HG03354 (cell line): ENCODE data around the gene CLINT1.
"Not testable (repeated sequence)": the region's sequence is repeated elsewhere in the genome, so short reads cannot be mapped to it uniquely, and the experiment has no call there.

Experiments used
- ATAC-seq: cut with Tn5 transposase; IDR thresholded peaks from one replicate; pipeline ENCODE4 v1.9.1; 2021; ENCODE audit warnings: mild to moderate bottlenecking; ENCODE audit not compliant: unreplicated experiment, poor library complexity, severe bottlenecking

CLINT1 gene

DNA sequence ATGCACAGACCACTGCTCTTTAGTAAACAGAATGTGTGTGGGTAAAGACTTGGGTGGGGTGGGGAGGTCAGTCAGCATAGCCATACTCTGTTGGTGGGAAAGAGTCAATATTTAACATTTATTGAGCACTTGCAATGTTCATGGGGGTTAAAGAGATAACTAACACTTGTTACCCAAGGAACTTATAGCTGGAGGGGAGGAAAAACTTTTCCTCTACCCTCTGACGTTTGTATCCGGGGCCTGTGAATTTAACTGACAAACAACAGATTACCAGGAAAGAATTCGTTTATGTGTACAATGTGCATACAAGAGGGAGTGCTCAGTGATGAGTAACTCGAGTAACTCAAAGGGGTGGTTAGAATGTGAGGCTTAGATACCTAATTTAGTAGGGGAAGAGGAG lies 6.8 kb upstream of the CLINT1 start:
- ATAC-seq: no peak

GRCh38 chr5:157864067-157864466 lies 5.1 kb upstream of the CLINT1 start:
- no peak for ATAC-seq

DNA sequence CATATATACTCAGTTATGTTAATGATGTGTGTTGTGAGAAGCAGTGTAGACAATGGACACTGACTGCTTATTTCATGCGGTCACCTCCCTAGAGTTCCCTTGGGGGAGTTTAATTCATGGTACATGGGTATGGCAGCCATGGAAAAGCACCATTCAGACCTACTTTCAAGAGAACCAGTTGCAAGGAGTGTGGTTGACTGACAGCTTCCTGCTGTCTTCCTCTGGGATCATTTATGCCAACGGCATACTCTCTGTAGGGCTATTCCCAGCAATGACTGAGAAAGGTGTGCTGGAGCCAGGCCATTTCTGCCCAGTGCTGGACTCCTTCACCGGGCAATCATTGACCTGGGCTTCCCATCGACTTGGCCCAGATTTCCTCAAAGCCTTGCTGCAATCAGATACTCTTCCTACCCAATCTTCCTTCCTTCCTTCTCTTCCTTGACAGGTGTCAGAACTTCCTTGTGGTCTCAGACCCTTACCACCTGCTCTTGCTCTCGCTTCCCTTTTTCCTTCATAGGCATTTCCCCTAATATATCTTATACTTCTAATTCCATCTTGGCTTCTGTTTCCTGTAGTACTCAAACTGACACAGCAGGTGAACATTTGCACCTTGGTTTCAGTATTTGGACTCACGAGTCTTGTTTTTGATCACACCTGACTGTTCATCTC lies 3.4 kb upstream of the CLINT1 start:
- no peak for ATAC-seq

DNA sequence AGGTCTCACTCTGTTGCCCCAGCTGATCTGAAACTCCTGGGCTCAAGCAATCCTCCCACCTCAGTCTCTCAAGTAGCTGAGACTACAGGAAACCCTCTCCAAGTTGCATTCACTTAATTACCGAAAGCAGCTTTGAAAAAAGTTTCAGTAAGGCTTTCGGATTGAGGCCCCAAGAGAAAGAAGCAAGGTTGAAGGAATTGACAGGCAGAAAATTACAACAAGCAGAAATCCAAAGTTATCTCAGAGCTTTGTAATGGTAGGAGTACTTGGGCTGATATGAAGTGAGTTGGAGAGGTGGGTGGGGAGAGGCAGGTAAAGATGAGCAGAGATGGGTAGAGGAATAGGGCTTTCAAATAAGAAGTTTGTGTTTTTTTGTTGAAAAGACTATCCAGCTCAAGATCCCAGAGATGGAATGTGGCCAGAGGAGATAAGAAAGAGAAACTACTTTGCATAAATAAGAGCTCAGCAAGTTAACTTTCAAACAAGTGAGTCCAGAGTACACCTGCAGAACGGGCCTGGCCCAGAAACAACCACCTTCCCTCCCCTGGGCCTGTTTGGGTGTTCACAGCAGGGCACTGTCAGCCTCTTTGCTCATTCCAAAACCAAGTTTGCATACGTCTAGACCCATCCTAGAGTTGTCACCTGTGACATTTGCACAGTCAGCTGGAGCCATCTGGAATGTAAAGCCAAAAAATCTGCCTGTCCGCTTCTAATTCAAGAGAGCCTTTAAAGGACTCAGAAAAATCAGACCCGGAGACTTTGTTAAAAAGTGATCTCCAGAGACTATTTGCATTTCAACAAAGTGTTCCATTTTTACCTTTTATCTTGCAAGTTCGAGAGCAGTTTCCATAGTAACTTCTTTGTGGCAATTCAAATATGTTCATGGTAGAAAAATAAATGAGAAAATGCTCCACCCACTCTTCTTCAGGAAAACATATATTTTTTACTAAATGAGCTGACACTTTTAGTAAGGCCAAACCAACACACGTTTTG lies 2.2 kb upstream of the CLINT1 start:
- ATAC-seq: peak; percentile 82

- no peak for ATAC-seq
Observed at GRCh38 chr5:157859227-157859575, 256 bp upstream of the CLINT1 start.

- ATAC-seq: no peak
Observed at GRCh38 chr5:157857816-157858526, 974 bp downstream of the CLINT1 start.

- ATAC-seq: no peak
Observed at GRCh38 chr5:157855404-157855994, 3.4 kb downstream of the CLINT1 start.

DNA sequence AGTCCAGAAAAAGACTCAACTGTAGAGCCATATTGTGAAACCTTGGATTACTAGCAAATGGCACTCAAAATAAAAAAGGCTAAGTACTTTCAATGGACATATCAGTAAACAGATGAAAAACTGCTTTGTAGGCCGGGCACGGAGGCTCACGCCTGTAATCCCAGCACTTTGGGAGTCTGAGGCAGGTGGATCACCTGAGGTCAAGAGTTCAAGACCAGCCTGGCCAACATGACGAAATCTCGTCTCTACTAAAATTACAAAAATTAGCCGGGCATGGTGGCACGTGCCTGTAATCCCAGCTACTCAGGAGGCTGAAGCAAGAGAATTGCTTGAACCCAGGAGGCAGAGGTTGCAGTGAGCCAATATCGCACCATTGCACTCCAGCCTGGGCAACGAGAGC lies 5.6 kb downstream of the CLINT1 start:
- not testable (repeated sequence) for ATAC-seq

DNA sequence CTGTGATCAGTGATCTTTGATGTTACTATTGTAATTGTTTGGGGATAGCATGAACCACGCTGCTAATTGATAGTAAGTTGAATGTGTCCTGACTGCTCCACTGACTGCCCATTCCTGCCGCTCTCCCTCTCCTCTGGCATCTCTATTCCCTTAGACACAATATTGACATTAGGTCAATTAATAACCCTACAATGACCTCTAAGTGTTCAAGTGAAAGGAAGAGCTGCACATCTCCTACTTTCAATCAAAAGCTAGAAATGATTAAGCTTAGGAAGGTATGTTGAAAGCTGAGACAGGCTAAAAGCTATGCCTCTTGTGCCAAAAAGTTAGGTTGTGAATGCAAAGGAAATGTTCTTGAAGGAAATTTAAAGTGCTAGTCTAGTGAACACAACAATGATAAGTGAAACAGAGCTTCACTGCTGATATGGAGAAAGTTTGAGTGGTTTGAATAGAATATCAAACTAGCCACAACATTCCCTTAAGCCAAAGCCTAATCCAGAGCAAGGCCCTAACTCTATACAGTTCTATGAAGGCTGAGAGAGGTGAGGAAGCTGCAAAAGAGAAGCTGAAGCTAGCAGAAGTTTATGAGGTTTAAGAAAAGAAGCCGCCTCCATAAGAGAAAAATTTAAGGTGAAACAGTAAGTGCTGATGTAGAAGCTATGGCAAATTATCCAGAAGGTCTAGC lies 12.9 kb downstream of the CLINT1 start:
- ATAC-seq: no peak

DNA sequence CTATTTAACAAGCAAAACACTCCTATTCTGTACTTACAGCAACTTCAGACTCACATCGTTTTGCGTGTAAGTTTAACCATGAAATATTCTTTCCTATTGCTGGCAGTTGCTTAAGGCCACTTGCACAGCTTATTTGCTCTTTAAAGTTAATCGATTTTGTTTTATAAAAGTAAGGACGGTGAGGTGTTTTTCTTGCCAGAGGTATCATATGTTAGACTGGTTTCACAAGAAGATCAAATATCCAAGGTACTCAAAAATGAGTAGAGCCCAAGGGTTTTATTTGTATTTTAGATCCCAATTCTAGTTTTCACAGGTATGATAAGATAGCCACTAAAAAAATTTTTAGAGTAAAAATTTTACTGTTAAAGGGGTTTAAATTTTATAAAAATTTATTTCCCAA lies 16.2 kb downstream of the CLINT1 start:
- ATAC-seq: no peak

DNA sequence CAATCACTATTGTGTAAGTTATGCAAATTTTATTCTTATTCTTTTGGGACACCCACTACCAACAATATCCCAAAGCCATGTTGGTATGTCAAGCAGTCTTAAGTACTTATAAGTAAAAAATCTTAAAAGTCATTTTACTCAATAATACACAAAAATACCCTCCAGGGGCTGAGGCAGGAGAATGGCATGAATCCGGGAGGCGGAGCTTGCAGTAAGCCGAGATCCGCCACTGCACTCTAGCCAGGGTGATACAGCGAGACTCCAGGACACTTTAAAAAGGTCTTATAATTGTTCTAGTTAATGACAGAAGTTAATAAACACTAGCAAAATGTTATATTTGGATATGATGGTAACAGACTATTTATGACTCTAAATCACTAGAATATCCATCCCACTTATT lies 16.8 kb downstream of the CLINT1 start:
- no peak for ATAC-seq

- ATAC-seq: no peak
Observed at GRCh38 chr5:157839157-157839795, 19.7 kb downstream of the CLINT1 start.

GRCh38 chr5:157836121-157836753 lies 22.7 kb downstream of the CLINT1 start:
- ATAC-seq: no peak

DNA sequence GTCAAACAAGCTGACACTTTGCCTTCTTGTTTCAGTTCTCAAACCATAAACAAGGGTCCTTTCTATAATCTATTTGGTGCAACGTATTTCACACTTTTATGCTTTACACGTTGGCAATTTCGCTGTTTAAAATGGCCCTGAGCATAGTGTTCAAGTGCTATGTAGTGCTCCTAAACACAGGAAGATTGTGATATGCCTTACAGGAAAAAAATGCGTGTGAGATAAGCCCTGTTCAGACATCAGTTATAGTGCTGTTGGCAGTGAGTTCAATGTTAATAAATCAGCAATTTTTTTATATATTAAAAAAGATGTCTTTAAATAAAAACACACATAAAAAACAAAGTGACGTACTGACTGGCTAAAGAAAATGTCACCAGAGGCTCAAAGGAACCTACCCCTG lies 23.9 kb downstream of the CLINT1 start:
- ATAC-seq: no peak

GRCh38 chr5:157828944-157829639 lies 29.9 kb downstream of the CLINT1 start:
- ATAC-seq: no peak

- no peak for ATAC-seq
Observed at GRCh38 chr5:157828105-157828943, 30.6 kb downstream of the CLINT1 start.

GRCh38 chr5:157827423-157827822 lies 31.5 kb downstream of the CLINT1 start:
- no peak for ATAC-seq
